ENCODE data around the gene EVI5. TPM values are rescaled to one million over a fixed set of nuclear protein-coding genes. Genes with fewer than 3 reads are reported as not detected.

EVI5 gene
- total RNA-seq, 1 experiment from 2014 or later, result 38.2 TPM

DNA sequence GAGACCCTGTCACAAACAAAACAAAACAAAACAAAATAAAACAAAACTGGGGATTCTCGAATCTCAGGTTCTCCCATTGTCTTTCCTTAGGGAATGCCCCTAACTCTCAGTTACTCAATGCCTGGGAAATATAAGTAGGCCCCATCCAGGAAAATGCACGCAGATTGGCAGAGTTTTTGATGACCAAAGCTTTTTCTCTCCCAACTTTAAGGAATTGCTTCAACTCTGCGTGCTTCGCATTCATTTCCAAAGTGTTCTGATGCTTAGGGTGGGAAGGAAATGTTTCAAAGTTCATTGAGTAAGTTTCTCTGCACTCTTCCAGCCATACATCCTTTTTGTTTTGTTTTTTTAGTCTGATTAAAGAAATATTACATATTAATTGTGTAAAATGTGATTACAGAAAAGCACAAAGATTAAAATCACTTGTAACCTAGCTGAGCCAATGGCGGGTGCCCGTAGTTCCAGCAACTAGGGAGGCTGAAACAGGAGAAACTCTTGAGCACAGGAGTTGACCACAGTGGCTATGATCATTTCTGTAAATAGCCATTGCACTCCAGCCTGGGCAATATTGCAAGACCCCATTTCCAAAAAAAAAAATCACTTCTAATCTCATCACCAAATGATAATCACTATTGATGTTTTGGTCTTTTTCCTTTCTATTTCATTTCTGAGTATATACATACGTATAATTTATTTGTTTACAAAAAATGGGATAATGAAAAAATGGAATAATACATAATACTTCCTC is 18.4 kb upstream of the EVI5 start:
- Histone ChIP-seq H3K36me3 (ENCODE audit: low read depth, low read length) (no peaks in the 10 kb centered on the region), H3K9me3 (ENCODE audit: low read length) (no peaks in the 10 kb centered on the region), H3K27ac (ENCODE audit: low read length) (no peak overlapping the region), H4K20me1 (ENCODE audit: low read length) (no peaks in the 10 kb centered on the region), H3F3A (ENCODE audit: low read length, unreplicated experiment) (no peaks in the 10 kb centered on the region), H3K4me2 (ENCODE audit: low read length) (no peak overlapping the region), H3K4me3 (ENCODE audit: low read length) (no peak overlapping the region), H3K79me2 (ENCODE audit: low read length) (no peaks in the 10 kb centered on the region), H3K9ac (ENCODE audit: low read length) (no peak overlapping the region), H3K4me1 (ENCODE audit: insufficient read depth, low read length) (peaks cover 6% of the 10 kb centered on the region), H3K9me2 (replicated peaks; ENCODE audit: low read length) (no peaks in the 10 kb centered on the region), H3K27me3 (ENCODE audit: low read length) (no peaks in the 10 kb centered on the region), H2AFZ (ENCODE audit: low read length) (no peak overlapping the region)
- POLR2A ChIA-PET (ENCODE audit: unreplicated experiment), result no interaction called here
- TF ChIP-seq EZH2 (IDR thresholded peaks at IDR 0.05; ENCODE audit: low read length, unreplicated experiment) (no peak), EZH2phosphoT487 (IDR thresholded peaks at IDR 0.05; ENCODE audit: borderline replicate concordance, low read length) (no peak)
- TF ChIP-seq, protein P1, sequence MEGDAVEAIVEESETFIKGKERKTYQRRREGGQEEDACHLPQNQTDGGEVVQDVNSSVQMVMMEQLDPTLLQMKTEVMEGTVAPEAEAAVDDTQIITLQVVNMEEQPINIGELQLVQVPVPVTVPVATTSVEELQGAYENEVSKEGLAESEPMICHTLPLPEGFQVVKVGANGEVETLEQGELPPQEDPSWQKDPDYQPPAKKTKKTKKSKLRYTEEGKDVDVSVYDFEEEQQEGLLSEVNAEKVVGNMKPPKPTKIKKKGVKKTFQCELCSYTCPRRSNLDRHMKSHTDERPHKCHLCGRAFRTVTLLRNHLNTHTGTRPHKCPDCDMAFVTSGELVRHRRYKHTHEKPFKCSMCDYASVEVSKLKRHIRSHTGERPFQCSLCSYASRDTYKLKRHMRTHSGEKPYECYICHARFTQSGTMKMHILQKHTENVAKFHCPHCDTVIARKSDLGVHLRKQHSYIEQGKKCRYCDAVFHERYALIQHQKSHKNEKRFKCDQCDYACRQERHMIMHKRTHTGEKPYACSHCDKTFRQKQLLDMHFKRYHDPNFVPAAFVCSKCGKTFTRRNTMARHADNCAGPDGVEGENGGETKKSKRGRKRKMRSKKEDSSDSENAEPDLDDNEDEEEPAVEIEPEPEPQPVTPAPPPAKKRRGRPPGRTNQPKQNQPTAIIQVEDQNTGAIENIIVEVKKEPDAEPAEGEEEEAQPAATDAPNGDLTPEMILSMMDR (conservative IDR thresholded peaks at IDR 0.05; ENCODE audit: low read depth, low read length), result no peak
- no TSS peak for BruUV-seq (replicated peaks)
- DNase-seq, result no peak
- intact Hi-C loops (cut with micrococcal nuclease), result no loop called here
- ATAC-seq, result no peak
- CTCF ChIA-PET, result no interaction called here

DNA sequence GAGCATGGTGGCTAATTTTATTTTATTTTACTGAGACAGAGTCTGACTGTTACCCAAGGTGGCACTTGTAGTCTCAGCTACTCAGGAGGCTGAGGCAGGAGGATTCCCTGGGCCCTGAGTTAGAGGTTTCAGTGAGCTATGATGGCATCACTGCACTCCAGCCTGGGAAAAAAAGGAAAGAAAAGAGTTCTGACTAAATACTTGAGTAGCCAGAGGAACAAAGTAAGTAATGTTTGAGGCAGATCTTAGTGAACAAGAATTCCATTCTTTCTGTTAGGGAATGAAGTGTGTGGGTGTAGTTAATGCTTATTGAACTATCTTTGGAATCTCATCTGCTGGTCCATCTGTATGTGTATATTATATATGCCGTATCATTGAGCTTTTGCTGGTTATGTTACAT is 13.1 kb upstream of the EVI5 start:
- H3K27ac ChIP-seq (ENCODE audit: low read length), result no peak overlapping the region
- H3F3A ChIP-seq (ENCODE audit: low read length, unreplicated experiment), result no peaks in the 10 kb centered on the region
- H3K4me2 ChIP-seq (ENCODE audit: low read length), result no peak overlapping the region
- no peak for DNase-seq
- BruUV-seq (replicated peaks), result no TSS peak
- no peaks in the 10 kb centered on the region for H3K9me2 ChIP-seq (replicated peaks; ENCODE audit: low read length)
- no peaks in the 10 kb centered on the region for H3K79me2 ChIP-seq (ENCODE audit: low read length)
- TF ChIP-seq EZH2 (IDR thresholded peaks at IDR 0.05; ENCODE audit: low read length, unreplicated experiment) (no peak), EZH2phosphoT487 (IDR thresholded peaks at IDR 0.05; ENCODE audit: borderline replicate concordance, low read length) (no peak)
- TF ChIP-seq, protein P1 (conservative IDR thresholded peaks at IDR 0.05; ENCODE audit: low read depth, low read length), result no peak
- no peak overlapping the region for H2AFZ ChIP-seq (ENCODE audit: low read length)
- intact Hi-C loops (cut with micrococcal nuclease), result no loop called here
- no peaks in the 10 kb centered on the region for H4K20me1 ChIP-seq (ENCODE audit: low read length)
- ATAC-seq, result no peak
- H3K9ac ChIP-seq (ENCODE audit: low read length), result no peak overlapping the region
- no peak overlapping the region for H3K4me3 ChIP-seq (ENCODE audit: low read length)
- no peaks in the 10 kb centered on the region for H3K9me3 ChIP-seq (ENCODE audit: low read length)
- no peaks in the 10 kb centered on the region for H3K36me3 ChIP-seq (ENCODE audit: low read depth, low read length)
- no peaks in the 10 kb centered on the region for H3K27me3 ChIP-seq (ENCODE audit: low read length)
- H3K4me1 ChIP-seq (ENCODE audit: insufficient read depth, low read length), result no peaks in the 10 kb centered on the region
- ChIA-PET CTCF (interaction anchor here (0.7 kb wide), 1 partner anchor 14 kb away, joined by 3 read pairs; no protein-coding TSS in a partner anchor), POLR2A (ENCODE audit: unreplicated experiment) (interaction anchor here (0.6 kb wide), 1 partner anchor 123 kb away, joined by 4 read pairs; no protein-coding TSS in a partner anchor)

DNA sequence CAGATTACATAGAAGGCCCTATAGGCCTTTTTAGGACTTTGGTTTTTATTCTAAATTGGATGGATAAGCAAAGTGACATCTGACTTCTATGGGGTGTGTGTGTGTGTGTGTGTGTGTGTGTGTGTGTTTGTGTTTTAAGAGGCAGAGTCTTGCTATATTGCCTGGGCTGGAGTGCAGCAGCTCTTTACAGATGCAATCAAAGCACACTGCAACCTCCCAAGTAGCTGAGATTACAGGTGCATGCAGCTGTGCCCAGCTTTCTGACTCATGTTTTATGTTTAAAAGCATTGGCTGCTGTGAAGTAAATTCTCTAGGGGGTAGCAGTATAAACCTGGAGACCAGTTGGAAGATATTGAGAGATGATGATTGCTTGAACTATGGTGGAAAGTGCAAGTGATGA is 12.4 kb upstream of the EVI5 start:
- intact Hi-C loops (cut with micrococcal nuclease), result no loop called here
- ChIA-PET CTCF (no interaction called here), POLR2A (ENCODE audit: unreplicated experiment) (interaction anchor here (0.6 kb wide), 1 partner anchor 124 kb away, joined by 4 read pairs; no protein-coding TSS in a partner anchor)
- Histone ChIP-seq H3K27ac (ENCODE audit: low read length) (no peak overlapping the region), H3K9ac (ENCODE audit: low read length) (no peak overlapping the region), H3K27me3 (ENCODE audit: low read length) (no peaks in the 10 kb centered on the region), H3K9me2 (replicated peaks; ENCODE audit: low read length) (no peaks in the 10 kb centered on the region), H3K4me1 (ENCODE audit: insufficient read depth, low read length) (no peaks in the 10 kb centered on the region), H4K20me1 (ENCODE audit: low read length) (no peaks in the 10 kb centered on the region), H3K36me3 (ENCODE audit: low read depth, low read length) (no peaks in the 10 kb centered on the region), H2AFZ (ENCODE audit: low read length) (no peak overlapping the region), H3K9me3 (ENCODE audit: low read length) (no peaks in the 10 kb centered on the region), H3K79me2 (ENCODE audit: low read length) (no peaks in the 10 kb centered on the region), H3K4me2 (ENCODE audit: low read length) (no peak overlapping the region), H3K4me3 (ENCODE audit: low read length) (no peak overlapping the region), H3F3A (ENCODE audit: low read length, unreplicated experiment) (no peaks in the 10 kb centered on the region)
- DNase-seq, result no peak
- ATAC-seq, result no peak
- TF ChIP-seq, protein P1 (conservative IDR thresholded peaks at IDR 0.05; ENCODE audit: low read depth, low read length), result no peak
- TF ChIP-seq EZH2 (IDR thresholded peaks at IDR 0.05; ENCODE audit: low read length, unreplicated experiment), result no peak
- no peak for TF ChIP-seq EZH2phosphoT487 (IDR thresholded peaks at IDR 0.05; ENCODE audit: borderline replicate concordance, low read length)
- no TSS peak for BruUV-seq (replicated peaks)

All from PC-3 (cell line).